HG03457 (cell line): ENCODE measurements around the gene SLC30A2.

Experiments
- ATAC-seq: cut with Tn5 transposase; IDR thresholded peaks from one replicate; pipeline ENCODE4 v1.9.1; 2021; ENCODE audit warnings: moderate number of reproducible peaks; ENCODE audit not compliant: unreplicated experiment

SLC30A2 gene

GRCh38 chr1:26070296-26070962 lies 24.5 kb upstream of the SLC30A2 start:
- ATAC-seq = no peak

GRCh38 chr1:26069941-26070295 lies 24.0 kb upstream of the SLC30A2 start:
- ATAC-seq = no peak

- ATAC-seq = no peak
These were observed 21.6 kb upstream of the SLC30A2 start, which contains the start of gene TRIM63 for GRCh38 chr1:26067432-26067911. Gene TRIM63 (minus strand): TSS chr1:26067630. CDS start chr1:26067494, 136 bp downstream.

- no peak for ATAC-seq
These were observed 20.9 kb upstream of the SLC30A2 start for GRCh38 chr1:26066857-26067256.

GRCh38 chr1:26066160-26066559 lies 20.2 kb upstream of the SLC30A2 start:
- ATAC-seq = no peak

- no peak for ATAC-seq
These were observed 18.6 kb upstream of the SLC30A2 start for GRCh38 chr1:26064553-26064952.

- ATAC-seq = no peak
These were observed 15.1 kb upstream of the SLC30A2 start for GRCh38 chr1:26060832-26061574.

- ATAC-seq = no peak
These were observed 14.0 kb upstream of the SLC30A2 start for GRCh38 chr1:26059906-26060305.

- no peak for ATAC-seq
These were observed 12.2 kb upstream of the SLC30A2 start for GRCh38 chr1:26058052-26058595.

GRCh38 chr1:26057189-26057588 lies 11.3 kb upstream of the SLC30A2 start:
- no peak for ATAC-seq

- no peak for ATAC-seq
These were observed 9.1 kb upstream of the SLC30A2 start for GRCh38 chr1:26055041-26055440.

- no peak for ATAC-seq
These were observed 8.0 kb upstream of the SLC30A2 start for GRCh38 chr1:26053718-26054560.

GRCh38 chr1:26050248-26050640 lies 4.3 kb upstream of the SLC30A2 start:
- no peak for ATAC-seq

GRCh38 chr1:26049531-26050247 lies 3.8 kb upstream of the SLC30A2 start:
- no peak for ATAC-seq

- ATAC-seq = no peak
These were observed 1.5 kb upstream of the SLC30A2 start for GRCh38 chr1:26047278-26047874.

- ATAC-seq = no peak
These were observed 553 bp upstream of the SLC30A2 start for GRCh38 chr1:26046246-26047095.

- ATAC-seq = no peak
These were observed 772 bp downstream of the SLC30A2 start for GRCh38 chr1:26044971-26045721.

GRCh38 chr1:26044414-26044813 lies 1.5 kb downstream of the SLC30A2 start:
- ATAC-seq = no peak

- ATAC-seq = no peak
These were observed 2.2 kb downstream of the SLC30A2 start for GRCh38 chr1:26043765-26044164.
